HL-60 (cell line): ENCODE measurements around the gene CFAP99.

ENCODE experiments used
- SPI1 ChIP-seq: IDR thresholded peaks from 2 replicates; pipeline ENCODE4 v1.6.1; 2012; ENCODE audit warnings: low read depth, mild to moderate bottlenecking, borderline replicate concordance
- TF ChIP-seq, protein P1 (sequence below): IDR thresholded peaks from one replicate; pipeline ENCODE4 v1.5.1; 2011; ENCODE audit warnings: low read length, control low read depth, inconsistent platforms; ENCODE audit not compliant: insufficient read depth

- TF ChIP-seq, protein P1, sequence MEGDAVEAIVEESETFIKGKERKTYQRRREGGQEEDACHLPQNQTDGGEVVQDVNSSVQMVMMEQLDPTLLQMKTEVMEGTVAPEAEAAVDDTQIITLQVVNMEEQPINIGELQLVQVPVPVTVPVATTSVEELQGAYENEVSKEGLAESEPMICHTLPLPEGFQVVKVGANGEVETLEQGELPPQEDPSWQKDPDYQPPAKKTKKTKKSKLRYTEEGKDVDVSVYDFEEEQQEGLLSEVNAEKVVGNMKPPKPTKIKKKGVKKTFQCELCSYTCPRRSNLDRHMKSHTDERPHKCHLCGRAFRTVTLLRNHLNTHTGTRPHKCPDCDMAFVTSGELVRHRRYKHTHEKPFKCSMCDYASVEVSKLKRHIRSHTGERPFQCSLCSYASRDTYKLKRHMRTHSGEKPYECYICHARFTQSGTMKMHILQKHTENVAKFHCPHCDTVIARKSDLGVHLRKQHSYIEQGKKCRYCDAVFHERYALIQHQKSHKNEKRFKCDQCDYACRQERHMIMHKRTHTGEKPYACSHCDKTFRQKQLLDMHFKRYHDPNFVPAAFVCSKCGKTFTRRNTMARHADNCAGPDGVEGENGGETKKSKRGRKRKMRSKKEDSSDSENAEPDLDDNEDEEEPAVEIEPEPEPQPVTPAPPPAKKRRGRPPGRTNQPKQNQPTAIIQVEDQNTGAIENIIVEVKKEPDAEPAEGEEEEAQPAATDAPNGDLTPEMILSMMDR = no peak
- no peak for TF ChIP-seq SPI1
These were observed 45.2 kb upstream of the CFAP99 start for GRCh38 chr4:2373532-2373931.
